H4 (cell line): ENCODE measurements around the gene CIART. TPM values are rescaled to one million over a fixed set of nuclear protein-coding genes. Genes with fewer than 3 reads are reported as not detected.
"Not testable (repeated sequence)": the region's sequence is repeated elsewhere in the genome, so short reads cannot be mapped to it uniquely, and the experiment has no call there.

ENCODE experiments used
- DNase-seq: peaks from one replicate; pipeline ENCODE4 v3.0.0-alpha.2; 2015; ENCODE audit warnings: low spot score
- total RNA-seq: library from RNA; depleted of rRNA; stranded (reverse); fragments of >200 nt; shearing (Covaris generic); gene quantifications from 2 replicates; pipeline ENCODE4 v1.2.3, GENCODE V29; 2014

The CIART gene
- total RNA-seq, 1 experiment from 2014 or later = 15.6 TPM

GRCh38 chr1:150261367-150261766 lies 21.0 kb upstream of the CIART start:
- no peak for DNase-seq

GRCh38 chr1:150262388-150263320 lies 19.7 kb upstream of the CIART start:
- DNase-seq = no peak

- DNase-seq = no peak
Observed at GRCh38 chr1:150263549-150263948, 18.8 kb upstream of the CIART start.

- no peak for DNase-seq
Observed at GRCh38 chr1:150267896-150268295, 14.5 kb upstream of the CIART start.

GRCh38 chr1:150268340-150268704 lies 14.0 kb upstream of the CIART start:
- DNase-seq = no peak

GRCh38 chr1:150268705-150269403 lies 13.5 kb upstream of the CIART start, which contains the start of gene APH1A:
APH1A (minus strand) TSS chr1:150269016; CDS start chr1:150268810, 206 bp downstream.
- peak; percentile 94 for DNase-seq

GRCh38 chr1:150269451-150269850 lies 12.9 kb upstream of the CIART start:
- DNase-seq = no peak

GRCh38 chr1:150271291-150271959 lies 10.9 kb upstream of the CIART start:
- DNase-seq = no peak

- no peak for DNase-seq
Observed at GRCh38 chr1:150273311-150273710, 9.0 kb upstream of the CIART start.

GRCh38 chr1:150280138-150280707 lies 2.1 kb upstream of the CIART start:
- no peak for DNase-seq

GRCh38 chr1:150281221-150281757 lies 1.1 kb upstream of the CIART start:
- DNase-seq = peak; percentile 56

GRCh38 chr1:150282558-150282958 lies 204 bp downstream of the CIART start:
- no peak for DNase-seq

- no peak for DNase-seq
Observed at GRCh38 chr1:150283260-150283659, 906 bp downstream of the CIART start.

- no peak for DNase-seq
Observed at GRCh38 chr1:150288382-150288781, 6.0 kb downstream of the CIART start.

GRCh38 chr1:150288822-150289221 lies 6.5 kb downstream of the CIART start:
- DNase-seq = no peak

GRCh38 chr1:150293433-150294253 lies 11.3 kb downstream of the CIART start, which contains the start of gene MRPS21:
MRPS21 (plus strand) TSS chr1:150293861; CDS start chr1:150294367, 506 bp downstream.
- peak; percentile 85 for DNase-seq

GRCh38 chr1:150295476-150295875 lies 13.1 kb downstream of the CIART start:
- DNase-seq = no peak

- no peak for DNase-seq
Observed at GRCh38 chr1:150299716-150300115, 17.4 kb downstream of the CIART start.

GRCh38 chr1:150302338-150302737 lies 20.0 kb downstream of the CIART start:
- no peak for DNase-seq

GRCh38 chr1:150302902-150303301 lies 20.5 kb downstream of the CIART start:
- DNase-seq = no peak

- DNase-seq = not testable (repeated sequence)
Observed at GRCh38 chr1:150308585-150308984, 26.2 kb downstream of the CIART start.
